Epithelial cell of prostate (primary cell): ENCODE data around the gene RAD51D.
A peak's percentile ranks its signal among the peaks of the same experiment; 100 is the strongest.

Experiments
- DNase-seq: peaks from one replicate; pipeline ENCODE4 v3.0.0-alpha.2; 2011; ENCODE audit warnings: low read depth, low spot score
- H3K27ac ChIP-seq: fragments of 450-650 bp; 2 replicates; pipeline ENCODE4 v1.5.1; 2017; ENCODE audit warnings: mild to moderate bottlenecking

RAD51D gene

DNA sequence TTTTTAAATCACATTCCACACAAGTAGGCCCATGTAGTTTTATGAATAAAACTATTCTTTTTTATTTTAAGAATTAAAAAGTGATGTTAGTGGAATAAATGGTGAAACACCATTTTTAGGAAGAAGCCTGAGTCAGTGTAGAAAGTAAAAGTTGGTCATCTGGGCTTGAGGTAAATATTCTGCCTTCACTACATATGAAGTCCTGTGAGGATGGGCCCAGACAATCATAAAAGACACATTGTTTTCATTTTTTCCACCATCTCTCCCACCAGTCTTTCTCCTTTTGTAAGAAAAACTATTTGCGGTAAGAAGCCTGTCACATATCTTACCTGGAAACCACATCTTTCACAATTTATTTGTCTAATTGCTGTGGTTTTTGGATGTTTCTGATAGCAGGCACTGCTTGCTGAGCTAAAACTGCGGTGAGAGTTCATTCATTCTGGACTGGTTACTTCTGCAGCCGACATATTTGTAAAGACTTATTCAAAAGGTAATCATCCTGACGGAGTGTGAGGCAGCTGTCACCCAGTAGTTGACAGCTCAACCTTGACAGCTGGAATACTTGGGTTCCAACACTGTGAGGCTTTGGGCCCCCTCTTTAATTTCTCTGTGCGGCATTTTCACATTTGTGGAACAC, 45.6 kb downstream of the RAD51D start:
- no peak overlapping the region for H3K27ac ChIP-seq
- no peak for DNase-seq

DNA sequence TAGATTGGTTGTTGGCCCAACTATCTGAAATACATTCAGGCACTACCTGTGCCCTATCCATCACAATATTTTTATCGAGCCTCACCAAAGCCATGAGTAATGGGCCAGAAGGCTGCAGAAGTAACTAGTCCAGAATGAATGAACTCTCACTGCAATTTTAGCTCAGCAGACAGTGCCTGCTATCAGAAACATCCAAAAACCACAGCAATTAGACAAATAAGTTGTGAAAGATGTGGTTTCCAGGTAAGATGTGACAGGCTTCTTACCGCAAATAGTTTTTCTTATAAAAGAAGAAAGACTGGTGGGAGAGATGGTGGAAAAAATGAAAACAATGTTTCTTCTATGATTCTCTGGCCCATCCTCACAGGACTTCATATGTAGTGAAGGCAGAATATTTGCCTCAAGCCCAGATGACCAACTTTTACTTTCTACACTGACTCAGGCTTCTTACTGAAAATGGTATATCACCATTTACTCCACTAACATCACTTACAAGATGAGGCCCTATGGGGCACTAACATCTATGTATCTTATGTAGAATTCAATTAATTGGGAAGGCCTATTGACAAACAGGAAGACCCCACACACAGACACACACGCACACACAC, 46.4 kb downstream of the RAD51D start:
- no peak overlapping the region for H3K27ac ChIP-seq

DNA sequence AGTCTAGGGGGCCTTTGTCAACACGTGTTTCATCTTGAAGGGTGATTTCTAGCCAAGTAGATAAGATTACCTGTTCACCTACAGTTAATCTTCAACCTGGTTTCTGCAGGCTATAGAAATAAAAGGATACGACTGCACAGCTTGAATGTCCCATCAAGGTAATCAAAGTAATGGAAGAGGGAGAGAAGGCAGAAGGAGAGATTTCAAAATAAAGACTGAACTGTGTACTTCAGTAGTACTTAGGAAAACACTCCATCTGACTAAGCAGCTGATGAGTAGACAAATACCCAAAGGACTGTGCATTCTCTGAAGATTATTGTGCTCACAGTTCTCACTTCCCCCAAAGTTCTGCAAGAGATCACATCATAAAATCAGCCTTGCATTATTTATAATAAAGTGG, 50.3 kb downstream of the RAD51D start:
- no peak for DNase-seq
- H3K27ac ChIP-seq = no peak overlapping the region

More for the DNA sequence above, 46.4 kb downstream of the RAD51D start:
- DNase-seq = no peak

DNA sequence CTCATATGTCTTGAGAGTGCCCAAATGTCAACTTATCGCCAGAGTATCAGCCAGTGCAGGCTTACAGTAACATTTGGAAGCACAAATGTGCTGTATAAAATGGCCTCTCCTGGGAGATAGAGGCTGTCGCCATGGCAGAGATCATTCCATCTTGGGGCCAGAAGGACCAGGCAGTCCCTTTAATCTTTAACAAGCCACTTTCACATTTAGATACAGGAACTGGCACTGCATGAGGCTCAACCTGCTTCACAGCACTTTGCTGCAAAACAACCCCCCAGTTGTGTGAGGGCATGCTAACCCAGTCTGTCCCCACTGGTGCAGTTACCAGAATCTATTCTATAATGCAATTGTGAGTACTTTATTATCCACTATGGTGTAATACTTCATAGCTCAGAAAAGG, 51.4 kb downstream of the RAD51D start:
- no peak overlapping the region for H3K27ac ChIP-seq
- DNase-seq = no peak

DNA sequence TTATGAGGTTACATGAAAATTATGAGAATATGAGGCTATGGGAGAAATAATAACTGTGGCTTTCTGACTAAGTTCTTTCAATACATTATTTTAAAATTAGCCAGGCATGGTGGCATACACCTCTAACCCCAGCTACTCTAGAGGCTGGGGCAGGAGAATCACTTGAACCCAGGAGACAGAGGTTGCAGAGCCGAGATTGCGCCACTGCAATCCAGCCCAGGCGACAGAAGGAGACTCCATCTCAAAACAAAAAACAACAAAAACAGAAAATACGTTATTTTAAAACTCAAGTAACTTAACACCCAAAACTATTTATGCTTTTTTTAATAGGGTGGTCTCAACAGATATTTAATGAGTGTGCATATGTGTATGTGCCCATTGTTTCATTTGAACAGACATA, 53.8 kb downstream of the RAD51D start:
- DNase-seq = no peak
- no peak overlapping the region for H3K27ac ChIP-seq

DNA sequence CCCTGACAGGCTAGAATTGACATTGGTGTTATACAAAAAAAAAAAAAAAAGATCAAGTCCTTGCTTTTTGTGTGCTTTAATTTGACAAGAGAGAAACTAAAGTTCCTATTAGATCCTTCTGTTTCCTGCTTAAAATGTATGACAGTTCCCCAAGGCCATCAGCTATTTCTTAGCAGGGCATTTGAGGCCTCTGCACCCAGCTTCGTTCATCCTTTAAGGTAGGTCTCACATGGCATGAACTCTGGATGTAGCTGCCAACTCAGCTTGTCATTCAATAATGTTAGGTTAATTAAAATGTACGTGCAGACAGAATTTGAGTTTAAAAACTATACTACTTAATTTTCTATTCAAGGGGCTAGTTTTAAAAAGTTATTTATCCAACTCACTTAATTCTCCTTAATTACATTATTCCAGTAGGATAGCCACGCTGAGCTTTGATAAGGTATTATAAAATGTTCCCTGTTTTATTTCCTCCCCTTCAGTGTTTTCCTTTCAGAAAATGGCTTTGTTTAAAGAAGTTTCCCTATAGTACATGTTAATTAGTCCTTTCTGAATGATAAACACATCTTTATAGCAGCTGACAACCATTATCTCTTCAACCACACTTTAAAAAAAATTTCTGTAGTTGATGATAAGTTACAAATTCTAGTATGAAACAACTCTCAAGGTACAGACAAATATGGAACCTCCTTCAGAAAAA, 55.0 kb downstream of the RAD51D start:
- DNase-seq = no peak
- H3K27ac ChIP-seq = peak overlapping the region; percentile 90

DNA sequence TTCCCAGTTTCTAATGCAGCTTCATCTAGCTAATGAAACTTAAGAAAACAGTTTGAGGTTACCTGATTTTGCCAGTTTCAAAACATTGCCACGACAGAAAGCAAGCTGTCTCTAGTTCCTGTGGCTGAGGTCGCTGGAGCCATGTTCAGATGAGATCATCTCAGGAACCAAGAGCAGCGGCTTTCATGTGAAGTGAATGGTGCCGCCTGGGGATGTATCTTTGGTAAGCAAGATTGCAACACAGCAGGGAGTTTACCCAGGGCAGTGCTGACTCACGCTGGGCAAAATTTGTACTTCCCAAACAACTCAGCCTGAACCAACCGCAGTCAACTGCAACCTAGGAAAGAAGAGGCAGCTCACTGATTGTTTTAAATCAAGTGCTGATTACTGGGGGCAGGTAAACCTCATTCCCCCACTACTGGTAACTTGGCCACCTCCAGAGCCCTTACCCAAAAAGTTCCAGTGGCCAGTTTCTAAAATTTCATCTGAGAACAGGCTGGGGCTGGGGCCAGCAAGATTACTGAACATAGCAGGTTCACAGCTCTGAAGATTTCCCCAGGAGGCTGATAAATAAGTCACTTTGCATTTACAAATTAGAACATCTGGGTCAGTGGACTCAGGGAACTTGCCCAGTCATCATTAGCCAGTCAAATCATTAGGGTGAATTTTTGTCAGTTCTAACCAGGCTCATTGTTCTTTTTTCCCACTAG, 56.0 kb downstream of the RAD51D start, which contains the start of gene RFFL:
Gene RFFL, minus strand, starts transcription at position 194 of the 710 bp plus-strand sequence. CDS start 37,154 bp downstream, outside the sequence.
- H3K27ac ChIP-seq = peak within 1 kb of the TSS; percentile 90
- peak; percentile 98 for DNase-seq

DNA sequence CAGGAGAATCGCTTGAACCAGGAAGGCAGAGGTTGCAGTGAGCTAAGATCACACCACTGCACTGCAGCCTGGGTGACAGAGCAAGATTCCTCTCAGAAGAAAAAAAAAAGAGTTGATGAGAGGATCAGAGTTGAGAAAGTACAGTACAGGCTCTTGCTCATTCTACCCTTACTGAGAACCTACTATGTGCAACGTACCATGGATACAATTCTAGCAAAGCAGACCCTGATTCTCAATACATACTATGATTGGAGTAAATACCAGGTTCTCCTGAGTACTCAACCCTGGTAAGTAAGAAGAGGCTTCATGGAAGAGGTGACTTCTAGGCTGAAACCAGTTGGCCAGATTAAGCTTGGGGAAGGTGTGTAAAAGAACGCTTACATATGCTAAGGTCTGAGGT, 57.4 kb downstream of the RAD51D start:
- peak overlapping the region; percentile 90 for H3K27ac ChIP-seq

DNA sequence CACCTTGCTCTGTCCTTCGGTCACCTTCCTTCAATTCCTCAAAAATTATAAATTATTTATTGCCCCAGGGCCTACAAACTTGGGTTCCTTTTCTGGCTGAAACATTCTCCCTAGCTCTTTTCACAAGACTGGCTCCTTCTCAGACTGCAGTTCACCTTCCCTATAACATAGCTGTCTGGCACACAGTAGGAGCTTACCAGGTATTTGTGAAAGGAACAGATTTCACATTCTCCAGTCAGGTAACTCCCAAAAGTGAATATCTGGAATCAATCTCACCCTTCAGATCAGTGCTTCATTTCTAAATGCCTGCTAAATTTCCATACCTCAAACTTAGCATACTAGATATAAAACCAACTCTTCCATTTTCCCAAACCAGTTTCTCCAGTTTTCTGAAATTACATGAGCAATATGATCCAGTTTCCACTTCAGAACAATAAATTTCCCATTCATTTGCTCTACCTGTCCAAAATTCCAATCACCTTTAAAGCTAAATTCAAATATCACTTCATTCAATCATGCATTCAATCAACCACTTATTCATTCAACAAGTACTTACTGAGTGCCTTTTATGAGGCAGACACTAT, 62.2 kb downstream of the RAD51D start:
- H3K27ac ChIP-seq = no peak overlapping the region
- DNase-seq = no peak

More for the DNA sequence above, 57.4 kb downstream of the RAD51D start:
- DNase-seq = no peak

DNA sequence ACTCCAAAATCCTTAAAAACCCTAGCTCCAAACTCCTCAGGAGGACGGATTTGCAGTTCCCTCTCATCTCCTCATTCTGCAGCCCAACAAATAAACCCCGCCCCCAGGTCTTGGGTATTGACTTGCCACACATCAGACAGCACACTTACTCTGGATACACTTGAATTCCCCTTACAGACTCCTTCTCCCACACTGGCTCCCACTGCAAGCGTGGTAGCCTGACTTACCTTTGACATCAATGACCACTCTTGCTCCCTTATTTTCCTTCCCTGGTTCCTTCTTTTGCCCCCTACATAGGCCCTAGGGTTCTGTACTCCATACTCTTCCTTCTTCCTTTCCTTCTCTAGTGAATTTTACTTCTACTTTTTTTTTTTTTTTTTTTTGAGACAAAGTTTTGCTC, 63.6 kb downstream of the RAD51D start:
- no peak overlapping the region for H3K27ac ChIP-seq
- no peak for DNase-seq

DNA sequence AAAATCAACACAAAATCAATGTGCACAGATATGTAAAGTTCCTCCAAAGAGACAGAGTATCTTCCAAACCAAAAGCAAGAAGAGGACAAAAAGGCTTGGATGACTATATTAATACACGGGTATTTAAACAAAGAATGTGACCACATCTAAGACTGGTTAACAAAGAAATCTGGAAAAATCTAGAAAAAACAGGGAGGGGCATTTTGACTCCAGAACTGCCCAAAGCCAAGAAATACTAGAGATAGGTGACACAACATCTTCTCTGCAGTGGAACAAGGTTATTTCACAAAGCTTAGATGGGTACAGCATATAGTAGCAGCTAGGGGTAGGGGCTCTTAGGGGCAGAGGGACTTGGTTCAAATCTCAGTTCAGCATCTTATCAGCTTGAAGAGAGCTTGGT, 66.5 kb downstream of the RAD51D start:
- no peak overlapping the region for H3K27ac ChIP-seq
- no peak for DNase-seq

DNA sequence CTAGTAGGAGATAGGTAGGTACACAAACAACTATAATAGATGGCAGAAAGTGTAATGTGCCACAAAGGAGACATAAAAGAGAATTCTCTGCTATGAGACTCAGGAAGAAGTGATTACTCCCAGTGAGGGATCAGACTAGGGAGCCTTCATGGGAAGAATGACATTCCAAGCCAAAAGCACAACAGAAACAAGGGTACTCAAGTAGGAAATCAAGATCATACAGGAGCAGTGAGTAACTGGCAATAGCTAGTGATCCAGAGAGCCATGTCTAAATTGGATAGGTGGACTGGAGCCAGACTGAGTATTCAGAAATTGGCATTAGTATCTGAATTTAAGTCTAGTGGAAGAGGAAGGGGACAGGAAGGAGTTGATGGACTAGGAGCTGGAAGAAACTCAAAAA, 66.9 kb downstream of the RAD51D start:
- no peak overlapping the region for H3K27ac ChIP-seq
- no peak for DNase-seq

DNA sequence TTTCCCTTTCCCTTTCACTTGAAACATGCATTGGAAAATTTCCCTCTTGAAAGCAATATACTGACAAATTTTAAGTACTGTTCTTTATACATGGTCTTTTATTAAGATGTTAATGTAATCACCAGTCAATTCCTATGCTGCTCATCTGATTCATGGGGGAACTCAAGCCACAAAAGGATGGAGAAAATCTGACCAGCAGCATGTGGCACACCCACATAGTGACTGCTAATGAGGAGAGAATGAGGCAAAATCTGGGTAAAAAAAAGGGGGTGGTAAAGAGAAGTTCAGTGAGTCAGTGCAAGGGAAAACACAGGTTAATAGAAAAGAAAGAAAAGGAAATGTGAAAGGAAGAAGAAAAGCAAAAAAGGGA, 67.4 kb downstream of the RAD51D start:
- DNase-seq = no peak
- H3K27ac ChIP-seq = peak overlapping the region; percentile 3

DNA sequence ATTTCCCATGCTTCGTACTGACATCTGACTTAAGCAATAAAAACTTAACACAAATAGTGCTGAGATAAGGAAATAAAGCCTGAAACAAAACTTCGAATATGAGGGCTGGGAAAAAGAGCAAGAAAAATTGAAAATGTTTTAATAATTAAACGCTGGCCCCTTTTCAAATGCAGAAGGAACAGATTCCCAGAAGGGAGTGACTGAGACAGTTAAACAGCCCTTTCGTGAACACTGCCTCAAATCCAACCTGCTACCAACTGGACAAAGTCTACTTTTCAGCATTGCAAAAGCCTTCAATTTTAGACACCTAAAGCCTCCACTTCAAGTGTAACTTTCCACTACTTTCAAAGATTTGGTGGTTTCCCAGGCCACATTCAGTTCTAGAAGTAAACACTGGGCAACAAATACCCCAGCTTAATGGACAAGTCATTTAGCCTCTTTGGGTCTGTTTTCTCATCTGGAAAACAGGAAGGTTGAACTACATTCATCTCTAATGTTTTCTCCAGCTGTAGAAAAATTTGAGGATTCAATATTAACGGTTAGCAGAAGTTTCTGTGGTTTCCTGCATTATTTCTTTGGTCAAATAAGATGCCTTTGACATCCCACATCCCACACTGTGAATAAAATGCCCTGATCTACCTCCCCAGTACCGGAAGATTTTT, 68.0 kb downstream of the RAD51D start:
- peak overlapping the region; percentile 3 for H3K27ac ChIP-seq
- DNase-seq = no peak

DNA sequence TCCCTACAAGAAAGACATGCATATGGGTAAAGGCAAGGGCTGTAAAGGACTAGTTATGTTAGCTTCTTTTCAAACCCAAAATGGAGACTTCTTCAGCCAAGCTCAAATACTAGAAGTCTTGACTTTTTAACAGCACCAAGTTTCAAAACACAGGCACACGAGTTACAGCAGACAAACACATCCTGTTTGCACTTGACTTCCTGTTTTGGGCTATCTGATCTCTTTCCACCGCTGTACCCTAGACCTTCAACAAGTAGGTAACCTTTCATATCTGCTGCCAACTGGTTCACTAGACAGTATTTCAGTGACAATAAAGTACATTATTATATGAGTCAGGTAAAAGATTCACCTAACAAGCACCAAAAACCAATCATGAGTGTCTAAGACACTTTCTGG, 68.5 kb downstream of the RAD51D start:
- H3K27ac ChIP-seq = peak overlapping the region; percentile 3
- DNase-seq = no peak

DNA sequence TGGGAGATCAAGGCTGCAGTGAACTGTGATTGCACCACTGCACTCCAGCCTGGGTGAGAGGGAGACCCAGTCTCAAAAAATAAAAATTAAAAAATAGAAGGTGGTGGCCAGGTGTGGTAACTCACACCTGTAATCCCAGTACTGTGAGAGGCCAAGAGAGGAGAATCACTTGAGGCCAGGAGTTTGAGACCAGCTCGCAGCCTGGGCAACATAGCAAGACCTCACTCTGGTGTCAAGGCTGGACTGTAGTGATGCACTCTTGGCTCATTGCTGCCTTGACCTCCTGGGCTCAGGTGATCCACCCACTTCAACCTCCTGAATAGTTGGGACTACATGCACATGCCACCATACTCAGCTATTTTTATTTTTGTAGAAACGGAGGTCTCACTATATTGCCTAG, 69.5 kb downstream of the RAD51D start:
- no peak overlapping the region for H3K27ac ChIP-seq
- no peak for DNase-seq

DNA sequence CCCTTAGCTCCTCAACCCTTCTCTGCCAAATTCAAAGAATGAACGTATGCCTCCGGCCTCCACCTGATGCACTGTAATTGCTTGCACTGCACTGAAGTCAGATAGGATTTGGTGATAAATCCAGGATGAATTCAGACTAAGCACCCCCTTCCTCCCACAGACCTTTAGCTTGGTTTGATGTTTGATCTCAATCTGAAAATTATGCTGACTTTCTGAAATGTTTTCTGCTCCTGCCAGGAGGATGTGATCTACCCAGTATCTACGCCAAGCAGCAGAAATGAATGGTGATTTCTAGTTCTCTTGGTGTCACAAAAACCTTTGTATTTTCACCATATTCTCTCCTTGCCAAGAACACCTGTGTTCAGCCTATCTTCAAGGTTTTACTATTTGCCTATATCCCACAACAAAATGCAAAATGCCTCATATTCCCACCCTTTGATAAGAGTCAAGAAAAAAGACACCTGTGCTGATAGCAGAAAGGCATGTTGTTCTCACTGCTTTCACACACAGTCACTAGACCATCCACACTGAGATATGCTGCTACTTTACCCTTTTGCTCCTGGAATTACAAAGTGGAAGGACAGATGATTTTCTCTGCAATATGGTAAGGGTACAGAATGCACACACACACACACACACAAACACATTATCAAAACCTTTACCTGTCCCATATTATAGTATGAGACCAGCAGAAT, 70.8 kb downstream of the RAD51D start:
- H3K27ac ChIP-seq = no peak overlapping the region
- DNase-seq = no peak

DNA sequence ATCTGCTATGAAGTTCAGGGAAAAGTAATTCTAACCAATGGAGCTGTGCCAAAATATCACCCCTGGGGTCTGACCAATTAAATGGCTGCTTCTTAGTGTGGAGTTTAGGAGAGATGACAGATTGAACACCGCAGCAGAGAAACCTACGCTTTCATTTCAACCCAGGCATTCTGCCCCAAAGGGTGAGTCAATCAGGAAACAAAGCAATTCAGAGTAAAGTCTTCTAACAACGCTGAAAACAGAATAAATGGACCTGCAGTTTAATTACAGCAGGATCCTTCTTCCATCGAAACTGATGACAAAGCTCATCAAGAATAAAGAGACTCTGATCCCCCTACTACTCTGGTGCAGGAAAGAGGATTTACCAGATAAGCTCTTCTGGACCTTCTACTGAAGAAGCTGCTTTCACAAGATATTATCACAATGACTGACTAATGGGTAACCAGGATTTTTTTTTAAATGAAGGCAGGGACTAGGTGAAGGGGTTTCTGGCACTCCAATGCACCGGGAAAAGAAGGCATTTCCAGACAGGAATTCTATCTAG, 72.8 kb downstream of the RAD51D start:
- peak overlapping the region; percentile 1 for H3K27ac ChIP-seq
- DNase-seq = no peak

DNA sequence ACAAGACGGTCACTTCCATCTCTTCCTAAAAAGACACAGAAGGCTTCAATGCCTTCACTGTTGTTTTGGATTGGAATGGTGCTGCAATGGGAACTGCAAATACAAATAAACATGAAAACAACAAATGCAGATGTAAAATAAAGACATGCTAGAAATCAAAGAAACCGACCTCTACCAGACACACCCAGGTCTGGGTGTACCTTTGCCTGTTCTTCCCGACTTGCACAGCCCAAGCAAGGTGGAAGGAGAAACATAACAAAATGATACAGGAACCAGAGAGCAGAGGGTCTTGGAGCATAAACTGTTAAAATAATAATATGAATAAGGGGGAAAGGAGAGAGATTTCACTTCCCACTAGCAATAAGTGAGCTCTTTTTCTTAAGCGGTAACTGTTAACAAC, 73.4 kb downstream of the RAD51D start:
- DNase-seq = no peak
- H3K27ac ChIP-seq = no peak overlapping the region
